HepG2 (cell line): Measurements from ENCODE around the gene CDC42BPG. TPM values are rescaled to one million over a fixed set of nuclear protein-coding genes. Genes with fewer than 3 reads are reported as not detected.

Source experiments
- ARHGAP35 ChIP-seq: sonication (generic); formaldehyde crosslinking; IDR thresholded peaks from 2 replicates; pipeline ENCODE4 v1.9.0; 2022; ENCODE audit warnings: mild to moderate bottlenecking, inconsistent platforms, moderate library complexity, missing genetic modification reagents, borderline replicate concordance
- FOXC1 ChIP-seq: sonication (generic); formaldehyde crosslinking; IDR thresholded peaks from 2 replicates; pipeline ENCODE4 v1.8.0; 2022; ENCODE audit warnings: mild to moderate bottlenecking, missing genetic modification reagents, borderline replicate concordance
- NCOA1 ChIP-seq: sonication (generic); formaldehyde crosslinking; IDR thresholded peaks from 2 replicates; pipeline ENCODE4 v1.9.0; 2021; ENCODE audit warnings: missing genetic modification reagents
- NCOA2 ChIP-seq: sonication (generic); formaldehyde crosslinking; IDR thresholded peaks from 2 replicates; pipeline ENCODE4 v1.8.0; 2022; ENCODE audit warnings: inconsistent platforms
- NKX3-1 ChIP-seq: sonication (generic); formaldehyde crosslinking; IDR thresholded peaks from 2 replicates; pipeline ENCODE4 v1.5.0; 2020; ENCODE audit warnings: missing genetic modification reagents
- POLR2A ChIP-seq, 2 experiments: IDR thresholded peaks; 2 replicates each; pipeline ENCODE4 v1.6.1; 2011; ENCODE audit warnings: low read depth in 2 of 2, low read length in 2 of 2, mild to moderate bottlenecking in 1 of 2, moderate library complexity in 1 of 2; ENCODE audit not compliant: insufficient read depth in 1 of 2
- SAP130 ChIP-seq: IDR thresholded peaks from 2 replicates; pipeline ENCODE4 v1.6.1; 2016; ENCODE audit warnings: low read depth
- ZBTB20 ChIP-seq: sonication (generic); formaldehyde crosslinking; IDR thresholded peaks from 2 replicates; pipeline ENCODE4 v1.8.1; 2023; ENCODE audit warnings: missing genetic modification reagents, low read depth, mild to moderate bottlenecking, borderline replicate concordance
- ZNF253 ChIP-seq: sonication (generic); formaldehyde crosslinking; IDR thresholded peaks from 2 replicates; pipeline ENCODE4 v1.8.0; 2022; ENCODE audit warnings: mild to moderate bottlenecking, missing genetic modification reagents, borderline replicate concordance
- ZNF317 ChIP-seq: sonication (generic); formaldehyde crosslinking; IDR thresholded peaks from 2 replicates; pipeline ENCODE4 v1.5.0; 2020; ENCODE audit warnings: mild to moderate bottlenecking, missing genetic modification reagents
- ZNF562 ChIP-seq: sonication (generic); formaldehyde crosslinking; IDR thresholded peaks from 2 replicates; pipeline ENCODE4 v1.8.0; 2022; ENCODE audit warnings: missing genetic modification reagents, borderline replicate concordance
- ZNF564 ChIP-seq: sonication (generic); formaldehyde crosslinking; IDR thresholded peaks from 2 replicates; pipeline ENCODE4 v1.8.1; 2023; ENCODE audit warnings: mild to moderate bottlenecking, missing genetic modification reagents
- ZNF569 ChIP-seq: sonication (generic); formaldehyde crosslinking; IDR thresholded peaks from 2 replicates; pipeline ENCODE4 v1.5.0; 2020; ENCODE audit warnings: mild to moderate bottlenecking, missing genetic modification reagents, moderate library complexity, borderline replicate concordance
- ZNF777 ChIP-seq: sonication (generic); formaldehyde crosslinking; IDR thresholded peaks from 2 replicates; pipeline ENCODE4 v1.4.0; 2020; ENCODE audit warnings: missing genetic modification reagents
- polyA plus RNA-seq, 8 experiments: library from polyadenylated mRNA; depleted of rRNA in 3 of 8; stranded (reverse) in 7 of 8; unstranded in 1 of 8; fragments of >200 nt; fragmentation: Illumina TruSeq in 4 of 8; extraction: Trizol in 4 of 8; gene quantifications; 2 replicates each; pipeline versions ENCODE4 v1.2.1 to v1.2.3, GENCODE V29; 2011 to 2016; ENCODE audit warnings: low read depth in 4 of 8, missing spikeins in 1 of 8, mixed read lengths in 1 of 8; ENCODE audit not compliant: insufficient read depth in 1 of 8
- total RNA-seq, 5 experiments: library from RNA; depleted of rRNA; stranded (reverse); fragments of >200 nt; fragmentation: Illumina TruSeq; extraction: Trizol; gene quantifications; 2 replicates each; pipeline ENCODE4 v1.2.3, GENCODE V29; 2016; ENCODE audit warnings: low read depth in 1 of 5
- TF ChIP-seq, protein P1 (sequence below), 2 experiments: fragments of 450-650 bp in 1 of 2; sonication (generic) in 1 of 2; formaldehyde crosslinking; IDR thresholded peaks; 2 replicates each; pipeline versions ENCODE4 v1.5.0 to v1.8.0; 2020 to 2022; ENCODE audit warnings: mild to moderate bottlenecking in 1 of 2, missing genetic modification reagents in 1 of 2
- TF ChIP-seq, protein P2 (sequence below): sonication (generic); formaldehyde crosslinking; IDR thresholded peaks from 2 replicates; pipeline ENCODE4 v1.5.1; 2020; ENCODE audit warnings: mild to moderate bottlenecking, missing genetic modification reagents, moderate library complexity
- TF ChIP-seq, protein P3 (sequence below): sonication (generic); formaldehyde crosslinking; IDR thresholded peaks from 2 replicates; pipeline ENCODE4 v1.4.0; 2020; ENCODE audit warnings: missing genetic modification reagents, mild to moderate bottlenecking, borderline replicate concordance
- TF ChIP-seq, protein P4 (sequence below): sonication (generic); formaldehyde crosslinking; IDR thresholded peaks from 2 replicates; pipeline ENCODE4 v1.5.0; 2020; ENCODE audit warnings: mild to moderate bottlenecking, missing genetic modification reagents
- TF ChIP-seq, protein P5 (sequence below): sonication (generic); formaldehyde crosslinking; IDR thresholded peaks from 2 replicates; pipeline ENCODE4 v1.4.0; 2020; ENCODE audit warnings: missing genetic modification reagents

Gene CDC42BPG
- total and polyA plus RNA-seq, 2 of the 13 experiments (the other 11 are each of a cell fraction or from before 2014, with no cell fraction given) = 0.55 to 1.4 TPM

DNA sequence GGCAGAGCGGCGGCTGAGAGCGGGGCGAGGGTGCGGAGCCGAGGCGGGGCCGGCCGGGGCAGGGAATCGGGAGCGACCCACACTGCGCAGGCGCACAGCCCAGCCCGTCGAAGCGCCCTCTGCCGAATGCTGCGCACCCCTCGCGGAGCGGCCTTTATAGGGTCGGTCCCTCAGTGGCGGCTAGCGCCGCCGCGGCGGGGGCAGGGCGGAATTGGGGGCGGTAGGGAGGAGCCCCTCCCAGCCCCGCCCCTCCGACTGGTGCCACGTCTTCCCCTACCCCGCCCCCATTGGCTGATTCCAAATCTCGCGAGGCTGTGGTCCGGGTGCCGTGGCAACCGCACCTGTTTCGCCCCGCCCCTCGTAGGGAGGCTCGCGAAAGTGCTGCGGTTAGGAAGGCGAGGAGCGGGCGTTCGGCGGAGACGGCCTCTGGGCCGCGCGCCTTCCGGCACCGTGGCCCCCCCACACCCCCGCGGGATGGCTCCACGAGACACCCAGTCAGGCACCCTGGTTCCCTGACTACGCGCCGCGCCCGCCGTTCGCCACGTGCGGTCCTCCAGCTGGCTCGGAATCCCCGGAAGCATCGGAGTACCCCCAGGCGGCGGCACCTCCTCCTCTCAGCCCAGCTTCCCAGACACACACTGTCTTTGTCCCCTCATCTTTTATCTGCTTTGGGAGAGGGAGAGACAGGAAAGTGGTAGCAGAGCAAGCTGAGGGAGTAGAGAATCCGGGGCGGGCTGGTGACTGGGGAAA is 34.2 kb upstream of the CDC42BPG start, which contains the start of gene EHD1 (continued):
- TF ChIP-seq ZNF564 (0 out of 2 replicates have a peak, but pooled peaks have one; percentile 10), ZNF777 (CRISPR knock-in tag) (peak; percentile 49; the same call in 1 of the 2 replicates), ZNF253 (no peak), POLR2A (IDR thresholded peaks at IDR 0.05; ENCODE audit: insufficient read depth in 1 of 2, low read depth in 2 of 2, low read length in 2 of 2) (peak in 1 of 2 experiments; percentile 99; a peak in 2 of 4 replicates), NCOA2 (peak; percentile 71), FOXC1 (CRISPR knock-in tag) (0 out of 2 replicates have a peak, but pooled peaks have one; percentile 28), ARHGAP35 (CRISPR knock-in tag) (no peak), ZBTB20 (peak; percentile 52), ZNF569 (CRISPR knock-in tag) (0 out of 2 replicates have a peak, but pooled peaks have one; percentile 31), ZNF317 (no peak; the same call in 1 of the 2 replicates), NKX3-1 (CRISPR knock-in tag) (no peak), NCOA1 (CRISPR knock-in tag) (peak; percentile 64; the same call in 1 of the 2 replicates), SAP130 (CRISPR knock-in tag) (peak; percentile 95), ZNF562 (CRISPR knock-in tag) (no peak)
- TF ChIP-seq, protein P1, sequence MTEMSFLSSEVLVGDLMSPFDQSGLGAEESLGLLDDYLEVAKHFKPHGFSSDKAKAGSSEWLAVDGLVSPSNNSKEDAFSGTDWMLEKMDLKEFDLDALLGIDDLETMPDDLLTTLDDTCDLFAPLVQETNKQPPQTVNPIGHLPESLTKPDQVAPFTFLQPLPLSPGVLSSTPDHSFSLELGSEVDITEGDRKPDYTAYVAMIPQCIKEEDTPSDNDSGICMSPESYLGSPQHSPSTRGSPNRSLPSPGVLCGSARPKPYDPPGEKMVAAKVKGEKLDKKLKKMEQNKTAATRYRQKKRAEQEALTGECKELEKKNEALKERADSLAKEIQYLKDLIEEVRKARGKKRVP (CRISPR knock-in tag; IDR thresholded peaks at IDR 0.05) = 0 out of 4 replicates have a peak, but pooled peaks of 1 of the 2 experiments have one; percentile 43
- TF ChIP-seq, protein P2, sequence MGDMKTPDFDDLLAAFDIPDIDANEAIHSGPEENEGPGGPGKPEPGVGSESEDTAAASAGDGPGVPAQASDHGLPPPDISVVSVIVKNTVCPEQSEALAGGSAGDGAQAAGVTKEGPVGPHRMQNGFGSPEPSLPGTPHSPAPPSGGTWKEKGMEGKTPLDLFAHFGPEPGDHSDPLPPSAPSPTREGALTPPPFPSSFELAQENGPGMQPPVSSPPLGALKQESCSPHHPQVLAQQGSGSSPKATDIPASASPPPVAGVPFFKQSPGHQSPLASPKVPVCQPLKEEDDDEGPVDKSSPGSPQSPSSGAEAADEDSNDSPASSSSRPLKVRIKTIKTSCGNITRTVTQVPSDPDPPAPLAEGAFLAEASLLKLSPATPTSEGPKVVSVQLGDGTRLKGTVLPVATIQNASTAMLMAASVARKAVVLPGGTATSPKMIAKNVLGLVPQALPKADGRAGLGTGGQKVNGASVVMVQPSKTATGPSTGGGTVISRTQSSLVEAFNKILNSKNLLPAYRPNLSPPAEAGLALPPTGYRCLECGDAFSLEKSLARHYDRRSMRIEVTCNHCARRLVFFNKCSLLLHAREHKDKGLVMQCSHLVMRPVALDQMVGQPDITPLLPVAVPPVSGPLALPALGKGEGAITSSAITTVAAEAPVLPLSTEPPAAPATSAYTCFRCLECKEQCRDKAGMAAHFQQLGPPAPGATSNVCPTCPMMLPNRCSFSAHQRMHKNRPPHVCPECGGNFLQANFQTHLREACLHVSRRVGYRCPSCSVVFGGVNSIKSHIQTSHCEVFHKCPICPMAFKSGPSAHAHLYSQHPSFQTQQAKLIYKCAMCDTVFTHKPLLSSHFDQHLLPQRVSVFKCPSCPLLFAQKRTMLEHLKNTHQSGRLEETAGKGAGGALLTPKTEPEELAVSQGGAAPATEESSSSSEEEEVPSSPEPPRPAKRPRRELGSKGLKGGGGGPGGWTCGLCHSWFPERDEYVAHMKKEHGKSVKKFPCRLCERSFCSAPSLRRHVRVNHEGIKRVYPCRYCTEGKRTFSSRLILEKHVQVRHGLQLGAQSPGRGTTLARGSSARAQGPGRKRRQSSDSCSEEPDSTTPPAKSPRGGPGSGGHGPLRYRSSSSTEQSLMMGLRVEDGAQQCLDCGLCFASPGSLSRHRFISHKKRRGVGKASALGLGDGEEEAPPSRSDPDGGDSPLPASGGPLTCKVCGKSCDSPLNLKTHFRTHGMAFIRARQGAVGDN = peak; percentile 79
- TF ChIP-seq, protein P3, sequence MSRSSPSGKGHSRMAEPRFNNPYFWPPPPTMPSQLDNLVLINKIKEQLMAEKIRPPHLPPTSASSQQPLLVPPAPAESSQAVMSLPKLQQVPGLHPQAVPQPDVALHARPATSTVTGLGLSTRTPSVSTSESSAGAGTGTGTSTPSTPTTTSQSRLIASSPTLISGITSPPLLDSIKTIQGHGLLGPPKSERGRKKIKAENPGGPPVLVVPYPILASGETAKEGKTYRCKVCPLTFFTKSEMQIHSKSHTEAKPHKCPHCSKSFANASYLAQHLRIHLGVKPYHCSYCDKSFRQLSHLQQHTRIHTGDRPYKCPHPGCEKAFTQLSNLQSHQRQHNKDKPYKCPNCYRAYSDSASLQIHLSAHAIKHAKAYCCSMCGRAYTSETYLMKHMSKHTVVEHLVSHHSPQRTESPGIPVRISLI (CRISPR knock-in tag) = peak; percentile 25; the same call in 1 of the 2 replicates
- TF ChIP-seq, protein P4, sequence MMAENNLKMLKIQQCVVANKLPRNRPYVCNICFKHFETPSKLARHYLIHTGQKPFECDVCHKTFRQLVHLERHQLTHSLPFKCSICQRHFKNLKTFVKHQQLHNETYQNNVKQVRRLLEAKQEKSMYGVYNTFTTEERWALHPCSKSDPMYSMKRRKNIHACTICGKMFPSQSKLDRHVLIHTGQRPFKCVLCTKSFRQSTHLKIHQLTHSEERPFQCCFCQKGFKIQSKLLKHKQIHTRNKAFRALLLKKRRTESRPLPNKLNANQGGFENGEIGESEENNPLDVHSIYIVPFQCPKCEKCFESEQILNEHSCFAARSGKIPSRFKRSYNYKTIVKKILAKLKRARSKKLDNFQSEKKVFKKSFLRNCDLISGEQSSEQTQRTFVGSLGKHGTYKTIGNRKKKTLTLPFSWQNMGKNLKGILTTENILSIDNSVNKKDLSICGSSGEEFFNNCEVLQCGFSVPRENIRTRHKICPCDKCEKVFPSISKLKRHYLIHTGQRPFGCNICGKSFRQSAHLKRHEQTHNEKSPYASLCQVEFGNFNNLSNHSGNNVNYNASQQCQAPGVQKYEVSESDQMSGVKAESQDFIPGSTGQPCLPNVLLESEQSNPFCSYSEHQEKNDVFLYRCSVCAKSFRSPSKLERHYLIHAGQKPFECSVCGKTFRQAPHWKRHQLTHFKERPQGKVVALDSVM = peak; percentile 11; the same call in 1 of the 2 replicates
- TF ChIP-seq, protein P5, sequence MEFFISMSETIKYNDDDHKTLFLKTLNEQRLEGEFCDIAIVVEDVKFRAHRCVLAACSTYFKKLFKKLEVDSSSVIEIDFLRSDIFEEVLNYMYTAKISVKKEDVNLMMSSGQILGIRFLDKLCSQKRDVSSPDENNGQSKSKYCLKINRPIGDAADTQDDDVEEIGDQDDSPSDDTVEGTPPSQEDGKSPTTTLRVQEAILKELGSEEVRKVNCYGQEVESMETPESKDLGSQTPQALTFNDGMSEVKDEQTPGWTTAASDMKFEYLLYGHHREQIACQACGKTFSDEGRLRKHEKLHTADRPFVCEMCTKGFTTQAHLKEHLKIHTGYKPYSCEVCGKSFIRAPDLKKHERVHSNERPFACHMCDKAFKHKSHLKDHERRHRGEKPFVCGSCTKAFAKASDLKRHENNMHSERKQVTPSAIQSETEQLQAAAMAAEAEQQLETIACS (CRISPR knock-in tag) = peak; percentile 44
